Myocyte (in vitro differentiated cells): ENCODE measurements around the gene FLCN. TPM values are rescaled to one million over a fixed set of nuclear protein-coding genes. Genes with fewer than 3 reads are reported as not detected.
"Not testable (repeated sequence)": the region's sequence is repeated elsewhere in the genome, so short reads cannot be mapped to it uniquely, and the experiment has no call there.

ENCODE experiments used
- DNase-seq: peaks from one replicate; pipeline ENCODE4 v3.0.0-alpha.2; 2012; ENCODE audit warnings: low read depth
- polyA plus RNA-seq: library from polyadenylated mRNA; unstranded; fragments of >200 nt; gene quantifications from one replicate; pipeline ENCODE4 v1.2.1, GENCODE V29; 2012; ENCODE audit warnings: missing spikeins
- total RNA-seq: library from RNA; depleted of rRNA; stranded (reverse); fragments of >200 nt; gene quantifications from 2 replicates; pipeline ENCODE4 v1.2.3, GENCODE V29; 2014

Gene FLCN, protein sequence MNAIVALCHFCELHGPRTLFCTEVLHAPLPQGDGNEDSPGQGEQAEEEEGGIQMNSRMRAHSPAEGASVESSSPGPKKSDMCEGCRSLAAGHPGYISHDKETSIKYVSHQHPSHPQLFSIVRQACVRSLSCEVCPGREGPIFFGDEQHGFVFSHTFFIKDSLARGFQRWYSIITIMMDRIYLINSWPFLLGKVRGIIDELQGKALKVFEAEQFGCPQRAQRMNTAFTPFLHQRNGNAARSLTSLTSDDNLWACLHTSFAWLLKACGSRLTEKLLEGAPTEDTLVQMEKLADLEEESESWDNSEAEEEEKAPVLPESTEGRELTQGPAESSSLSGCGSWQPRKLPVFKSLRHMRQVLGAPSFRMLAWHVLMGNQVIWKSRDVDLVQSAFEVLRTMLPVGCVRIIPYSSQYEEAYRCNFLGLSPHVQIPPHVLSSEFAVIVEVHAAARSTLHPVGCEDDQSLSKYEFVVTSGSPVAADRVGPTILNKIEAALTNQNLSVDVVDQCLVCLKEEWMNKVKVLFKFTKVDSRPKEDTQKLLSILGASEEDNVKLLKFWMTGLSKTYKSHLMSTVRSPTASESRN
- total RNA-seq: 66.4 TPM in 2 replicates
- polyA plus RNA-seq: 62.8 TPM

DNA sequence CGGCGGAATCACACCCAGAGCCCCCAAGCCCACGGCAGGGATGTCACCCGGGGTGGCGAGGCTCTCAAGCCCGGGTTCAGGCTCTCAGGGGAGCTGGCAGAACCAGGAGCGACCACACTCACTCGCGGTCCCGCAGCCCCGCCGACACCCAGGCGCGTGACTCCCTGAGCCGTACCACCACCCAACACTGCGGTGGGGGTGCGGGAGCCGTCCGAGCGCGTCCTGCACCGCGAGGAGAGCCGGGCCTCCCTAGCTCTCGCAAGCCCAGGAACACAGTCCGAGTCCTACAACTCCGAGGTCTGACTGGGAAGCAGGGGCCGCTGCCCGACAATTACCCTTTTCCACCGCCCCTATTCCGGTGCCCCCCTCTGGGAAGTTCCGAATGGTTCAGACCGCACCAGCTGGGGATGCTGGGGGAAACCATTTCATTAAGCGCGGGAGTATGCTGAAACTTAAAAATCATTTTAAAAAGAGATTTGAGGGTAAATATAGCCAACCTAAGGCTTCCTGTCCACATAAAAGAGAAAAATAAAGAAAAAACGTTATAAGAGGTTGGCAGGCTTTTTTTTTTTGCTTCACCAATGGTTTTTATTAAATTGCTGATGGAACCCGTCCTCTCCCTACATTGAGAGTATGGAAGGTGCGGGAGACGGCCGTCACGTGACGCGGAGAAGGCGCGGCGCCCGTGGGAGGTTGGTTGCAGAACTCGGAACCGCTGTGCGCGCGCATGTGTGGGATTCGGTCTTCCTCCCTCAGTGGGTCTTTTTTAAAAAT, at the start of gene FLCN:
TSS of gene FLCN (minus strand) at position 143 of the 774 bp plus-strand sequence. CDS start 9,031 bp downstream, outside the sequence.
- peak; percentile 92 for DNase-seq

DNA sequence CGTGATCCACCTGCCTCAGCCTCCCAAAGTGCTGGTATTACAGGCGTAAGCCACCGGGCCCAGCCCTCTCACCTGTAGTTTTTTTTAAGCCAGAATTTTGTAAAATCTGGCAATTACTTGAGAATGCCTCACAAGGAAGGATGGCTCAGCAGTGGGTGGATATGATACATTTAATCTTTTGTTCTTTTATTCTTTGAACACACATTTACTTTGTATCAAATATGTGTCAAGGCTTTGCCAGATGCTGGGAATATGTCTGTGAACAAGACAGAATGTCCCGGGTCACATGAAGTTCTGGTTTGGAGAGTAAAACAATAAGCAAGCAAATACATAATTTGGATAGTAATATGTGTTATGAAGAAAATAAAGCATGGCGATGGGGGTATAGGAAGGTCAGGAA, 49.0 kb upstream of the FLCN start:
- no peak for DNase-seq

DNA sequence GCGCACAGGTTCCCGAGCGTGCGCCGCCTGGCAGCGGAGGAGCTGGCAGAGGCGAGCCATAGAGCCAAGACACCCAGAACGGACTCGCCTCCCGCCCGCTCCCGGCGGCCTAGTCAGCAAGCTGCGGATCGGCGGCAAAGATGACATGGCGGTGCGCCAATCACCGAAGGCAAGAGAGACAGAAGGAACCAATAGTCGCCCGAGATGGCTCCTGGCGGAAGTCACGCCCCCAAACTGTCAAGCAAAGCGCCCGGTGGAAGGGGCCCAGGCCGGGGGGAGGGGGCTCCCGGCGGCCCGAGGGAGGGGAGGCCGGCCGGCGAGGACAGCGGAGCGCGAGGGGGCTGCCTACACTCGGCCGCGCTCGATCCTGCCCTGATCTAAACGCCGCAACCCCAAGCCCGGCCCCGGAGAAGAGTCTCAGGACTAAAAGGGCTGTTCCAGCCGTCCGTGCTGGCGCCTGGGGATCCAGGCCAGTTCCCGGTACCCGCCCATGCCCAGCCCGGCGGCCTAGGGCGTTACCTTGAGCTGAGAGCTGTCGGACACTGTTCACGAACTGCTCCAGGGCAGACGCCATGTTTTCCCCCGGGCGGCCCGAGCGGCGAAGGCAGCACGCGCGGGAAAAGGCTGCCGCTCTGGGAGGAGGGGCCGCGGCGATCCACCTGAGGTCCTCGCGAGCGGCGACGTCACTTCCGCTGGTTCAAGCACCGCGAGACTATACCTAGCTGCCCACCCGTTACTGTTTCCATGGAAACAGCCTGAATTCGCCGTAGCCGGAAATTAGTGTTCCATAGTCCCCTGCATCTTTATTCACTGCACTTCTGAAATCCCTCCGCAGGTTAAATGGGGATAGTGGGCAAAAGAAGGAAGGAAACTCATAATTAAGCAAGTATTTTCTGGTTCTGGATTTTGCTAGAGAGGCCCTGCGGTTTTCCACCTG, 43.9 kb upstream of the FLCN start, which contains the start of gene COPS3:
TSS of gene COPS3 (minus strand) at position 634 of the 937 bp plus-strand sequence. CDS start at position 574, 60 bp downstream.
- DNase-seq: peak; percentile 98

DNA sequence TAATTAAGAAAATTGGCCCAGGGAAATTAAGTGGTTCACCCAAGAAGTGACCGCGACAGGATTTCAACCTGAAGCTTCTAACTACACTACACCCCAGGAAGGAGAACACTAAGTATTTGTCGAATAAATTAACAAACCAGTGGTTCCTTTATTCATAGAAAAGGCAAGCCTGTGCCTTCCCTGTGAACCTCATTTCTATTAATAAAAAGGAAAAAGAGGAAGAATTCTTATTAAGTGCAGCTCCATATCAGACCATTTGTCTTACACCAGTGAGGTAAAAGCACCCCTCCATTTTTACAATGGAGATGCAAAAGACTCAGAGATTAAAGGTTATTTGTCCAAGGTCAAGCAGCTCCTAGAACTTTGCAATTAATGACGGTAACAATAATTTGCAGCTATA, 42.3 kb upstream of the FLCN start:
- no peak for DNase-seq

DNA sequence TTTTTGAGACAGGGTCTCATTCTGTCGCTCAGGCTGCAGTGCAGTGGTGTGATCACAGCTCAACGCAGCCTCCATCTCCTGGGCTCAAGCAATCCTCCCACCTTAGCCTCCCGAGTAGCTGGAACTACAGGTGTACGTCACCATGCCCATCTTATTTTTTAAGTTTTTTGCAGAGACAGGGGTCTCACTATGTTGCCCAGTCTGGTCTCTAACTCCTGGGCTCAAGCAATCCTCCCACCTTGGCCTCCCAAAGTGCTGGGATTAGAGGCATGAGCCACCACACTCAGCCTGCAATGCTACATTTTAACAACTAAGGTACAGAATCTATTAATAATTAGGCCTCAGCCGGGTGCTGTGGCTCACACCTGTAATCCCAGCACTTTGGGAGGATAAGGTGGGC, 40.5 kb upstream of the FLCN start:
- not testable (repeated sequence) for DNase-seq

DNA sequence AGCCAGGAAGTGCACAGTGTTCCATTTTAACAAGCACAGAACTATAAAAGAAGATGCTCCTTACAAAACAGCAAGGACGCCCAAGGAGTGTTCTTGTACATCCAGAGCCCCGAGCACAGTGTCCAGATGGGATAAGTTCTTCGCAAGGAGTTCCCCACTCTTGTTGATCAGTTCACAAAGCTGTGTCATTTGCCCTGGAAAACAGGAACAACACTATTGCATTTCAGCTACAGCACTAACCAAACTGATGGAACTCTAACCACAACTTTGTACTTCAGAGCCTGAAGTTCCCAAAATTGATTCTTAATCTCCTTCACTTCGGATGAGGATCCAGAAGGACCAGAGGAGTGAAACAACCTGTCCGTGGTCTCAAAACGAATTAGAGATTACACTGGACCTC, 39.0 kb upstream of the FLCN start:
- DNase-seq: no peak

DNA sequence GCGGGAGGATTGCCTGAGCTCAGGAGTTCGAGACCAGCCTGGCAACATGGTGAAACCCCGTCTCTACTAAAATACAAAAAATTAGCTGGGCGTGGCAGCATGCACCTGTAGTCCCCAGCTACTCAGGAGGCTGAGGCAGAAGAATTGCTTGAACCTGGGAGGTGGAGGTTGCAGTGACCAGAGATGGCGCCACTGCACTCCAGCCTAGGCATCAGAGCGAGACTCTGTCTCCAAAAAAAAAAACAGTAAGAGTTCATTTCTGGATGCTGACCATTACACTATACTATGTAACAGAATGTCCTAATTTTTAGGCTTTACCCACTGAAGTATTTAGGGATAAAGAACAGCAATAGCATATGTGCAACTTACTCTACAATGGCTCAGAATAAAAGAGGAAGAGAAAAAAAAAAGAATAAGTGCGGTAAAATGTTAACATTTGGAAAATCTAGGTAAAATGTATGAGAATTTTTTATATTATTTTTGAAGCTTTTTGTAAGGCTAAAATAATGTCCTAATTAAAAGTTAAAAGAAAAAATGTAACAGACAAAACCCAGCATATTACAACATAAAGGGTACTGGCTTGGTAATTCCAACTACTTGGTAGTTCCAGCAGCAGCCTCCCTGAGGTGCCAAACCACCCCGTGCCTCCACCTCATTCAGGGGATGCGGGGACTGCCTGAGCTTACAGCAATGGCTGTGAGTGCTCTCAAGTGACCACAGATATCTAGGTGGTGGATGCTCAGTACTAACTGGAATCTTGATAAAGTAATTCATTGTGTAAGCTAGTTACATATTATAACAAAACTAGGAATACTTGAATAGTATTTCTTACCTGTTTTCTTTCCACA, 33.2 kb upstream of the FLCN start:
- no peak for DNase-seq

DNA sequence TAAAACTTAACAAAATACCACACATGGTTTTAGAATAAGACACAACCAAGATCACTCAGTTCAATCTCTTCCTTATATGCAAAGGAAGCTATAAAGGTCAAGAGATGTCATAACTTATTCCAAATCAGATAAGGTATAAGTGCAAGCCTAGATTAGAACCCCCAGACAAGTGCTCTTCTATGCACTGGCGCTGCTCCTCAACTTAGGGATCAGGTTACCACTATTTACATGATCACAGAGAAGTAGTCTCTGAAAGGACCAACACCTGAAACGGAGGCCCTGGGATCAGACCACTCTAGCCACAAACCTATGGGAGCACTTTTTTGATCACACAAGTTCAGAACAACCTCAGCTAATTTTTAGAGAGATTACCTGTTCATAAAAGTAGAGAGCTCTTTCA, 27.5 kb upstream of the FLCN start:
- no peak for DNase-seq

DNA sequence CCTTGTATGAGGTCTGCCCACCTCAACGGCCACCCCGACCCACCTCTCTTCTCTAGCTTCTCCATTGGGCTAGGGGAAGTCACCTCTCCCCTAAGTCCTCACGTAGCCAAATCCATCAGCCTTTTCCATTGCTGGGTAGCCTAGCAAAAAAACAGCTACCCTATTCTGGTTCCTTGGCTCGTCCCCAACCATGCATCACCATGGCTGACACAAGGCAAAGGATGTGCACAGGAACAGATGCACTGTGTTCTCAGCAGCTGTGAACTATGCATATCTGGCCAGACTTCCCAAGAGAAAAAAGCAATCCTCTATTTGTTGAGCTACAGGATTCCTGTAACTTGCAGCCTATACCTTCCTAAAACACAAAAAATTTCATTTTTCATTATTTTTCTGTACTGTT, 22.0 kb upstream of the FLCN start:
- peak; percentile 61 for DNase-seq

DNA sequence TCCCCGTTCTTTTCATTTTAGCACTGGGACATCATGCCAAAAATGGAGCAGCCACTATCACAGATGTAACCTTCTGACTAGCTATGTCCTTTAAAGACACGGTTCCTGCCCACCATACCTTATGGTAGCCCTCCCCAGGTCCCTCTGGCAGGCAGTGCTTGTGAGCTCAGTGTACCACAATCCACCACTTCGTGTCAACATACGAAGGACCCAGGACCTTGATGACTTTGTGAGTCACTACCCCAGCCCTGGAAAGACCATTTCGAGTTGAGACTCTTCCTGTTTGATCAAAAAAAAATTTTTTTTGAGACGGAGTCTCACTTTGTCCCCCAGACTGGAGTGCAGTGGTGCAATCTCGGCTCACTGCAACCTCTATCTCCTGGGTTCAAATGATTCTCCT, 21.0 kb upstream of the FLCN start:
- no peak for DNase-seq

DNA sequence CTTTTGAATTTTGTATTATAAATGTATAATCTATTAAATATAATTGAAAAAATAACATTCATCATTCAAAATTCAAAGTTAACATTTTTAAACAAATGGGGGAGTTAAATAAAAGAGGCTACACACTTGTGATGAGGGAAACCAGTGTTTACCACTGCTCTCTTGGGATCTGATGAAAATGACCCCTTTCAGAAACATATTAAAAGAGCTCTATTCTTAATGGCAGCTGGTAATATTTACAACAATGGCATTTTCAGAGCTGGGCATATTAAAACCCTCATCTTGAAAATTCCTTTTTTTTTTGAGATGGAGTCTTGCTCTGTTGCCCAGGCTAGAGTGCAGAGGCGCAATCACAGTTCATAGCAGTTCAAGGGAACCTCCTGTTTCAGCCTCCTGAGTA, 19.3 kb upstream of the FLCN start:
- DNase-seq: no peak

DNA sequence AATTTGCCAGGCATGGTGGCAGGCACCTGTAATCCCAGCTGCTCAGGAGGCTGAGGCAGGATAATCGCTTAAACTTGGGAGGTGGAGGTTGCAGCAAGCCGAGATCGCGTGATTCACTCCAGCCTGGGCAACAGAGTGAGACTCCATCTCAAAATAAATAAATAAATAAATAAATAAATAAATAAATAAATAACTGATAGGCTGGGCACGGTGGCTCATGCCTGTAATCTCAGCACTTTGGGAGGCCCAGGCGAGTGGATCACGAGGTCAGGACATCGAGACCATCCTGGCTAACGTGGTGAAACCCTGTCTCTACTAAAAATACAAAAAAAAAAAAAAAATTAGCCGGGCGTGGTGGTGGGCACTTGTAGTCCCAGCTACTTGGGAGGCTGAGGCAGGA, 18.7 kb upstream of the FLCN start:
- DNase-seq: not testable (repeated sequence)

DNA sequence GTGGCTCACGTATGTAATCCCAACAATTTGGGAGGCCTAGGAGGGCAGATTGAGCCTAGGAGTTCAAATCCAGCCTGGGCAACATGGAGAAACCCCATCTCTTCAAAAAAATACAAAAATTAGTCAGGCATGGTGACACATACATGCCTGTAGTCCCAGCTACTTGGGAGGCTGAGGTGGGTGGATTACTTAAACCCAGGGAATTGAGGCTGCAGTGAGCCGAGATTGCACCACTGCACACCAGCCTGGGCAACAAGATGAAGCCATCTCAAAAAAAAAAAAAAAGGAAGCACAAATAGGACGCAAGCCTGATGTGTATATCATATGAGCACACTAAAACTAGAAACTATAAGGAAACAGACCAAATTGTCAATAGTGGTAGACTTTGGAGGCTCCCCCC, 17.1 kb upstream of the FLCN start:
- DNase-seq: no peak

DNA sequence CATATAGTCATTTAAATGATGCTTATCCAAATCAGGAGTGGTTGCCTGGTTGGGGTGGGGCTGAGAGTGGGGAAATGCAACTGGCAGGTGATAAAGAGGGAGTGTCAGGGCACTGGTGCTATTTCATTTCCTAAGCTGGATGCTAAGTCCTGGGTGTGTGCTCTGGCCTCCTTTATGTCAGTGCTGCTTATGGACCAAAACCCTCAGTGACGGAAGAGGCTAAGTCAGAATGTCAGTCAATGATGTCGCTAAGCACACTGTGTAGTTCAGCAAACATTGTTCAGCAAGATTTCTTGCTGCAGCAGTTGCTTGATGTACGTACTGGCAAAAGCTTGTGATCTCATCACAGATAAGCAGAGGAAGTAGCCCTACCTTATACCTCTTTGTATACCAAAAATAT, 16.4 kb upstream of the FLCN start:
- no peak for DNase-seq

DNA sequence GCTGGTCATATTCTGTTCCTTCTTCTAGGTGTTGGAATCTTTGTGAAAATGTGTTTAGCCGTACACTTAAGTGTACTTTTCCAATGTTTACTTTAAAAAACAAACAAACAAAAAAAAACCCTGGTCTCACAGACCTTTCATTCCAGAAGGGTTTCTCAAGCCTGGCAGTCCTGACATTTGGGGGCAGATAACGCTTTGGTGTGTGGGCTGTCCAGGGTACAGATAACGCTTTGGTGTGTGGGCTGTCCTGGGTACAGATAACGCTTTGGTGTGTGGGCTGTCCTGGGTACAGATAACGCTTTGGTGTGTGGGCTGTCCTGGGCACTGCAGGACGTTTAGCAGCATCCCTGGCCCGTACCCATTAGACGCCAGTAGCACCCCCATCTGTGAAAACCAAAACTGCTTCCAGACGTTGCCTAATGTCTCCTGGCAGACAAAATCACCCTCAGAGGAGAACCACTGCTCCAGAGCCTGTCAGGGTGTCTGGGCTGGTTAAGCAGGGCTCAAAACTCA, 15.2 kb upstream of the FLCN start:
- no peak for DNase-seq

DNA sequence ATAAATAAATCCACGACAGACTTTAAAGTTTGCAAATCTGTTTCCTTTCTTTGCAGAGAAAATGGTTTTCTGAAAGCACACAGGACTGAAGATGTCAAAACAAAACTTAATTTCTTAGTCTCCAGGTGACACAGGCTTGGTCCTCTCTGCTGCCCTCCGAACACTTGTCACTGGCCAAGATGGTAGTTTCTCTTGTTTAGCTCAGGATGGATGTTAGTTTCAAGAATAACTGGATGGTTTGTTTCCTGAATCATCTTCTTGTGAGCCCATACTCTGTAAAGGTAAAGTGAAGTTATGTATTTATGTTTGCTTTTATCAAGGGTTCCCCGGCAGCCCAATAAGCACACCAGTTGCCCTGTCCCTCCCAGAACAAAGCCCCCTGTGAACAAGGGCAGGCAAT, 9.9 kb upstream of the FLCN start:
- no peak for DNase-seq

DNA sequence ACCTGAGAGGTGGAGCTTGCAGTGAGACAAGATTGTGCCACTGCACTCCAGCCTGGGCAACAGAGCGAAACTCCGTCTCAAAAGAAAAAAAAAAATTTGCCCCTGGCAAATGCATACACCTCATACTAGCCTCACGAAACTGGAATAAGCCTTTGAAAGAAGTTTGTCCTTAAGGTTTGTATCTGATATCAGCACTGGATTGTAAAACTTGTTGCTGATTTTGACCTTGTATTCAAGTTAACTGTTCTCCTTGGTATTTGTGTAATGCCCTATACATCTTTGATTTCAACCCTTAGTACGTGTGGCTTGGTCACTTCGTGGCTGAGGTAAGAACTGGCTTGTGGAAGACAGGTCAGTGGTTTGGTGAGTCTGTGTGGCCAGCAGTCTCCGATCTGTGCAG, 6.2 kb upstream of the FLCN start:
- DNase-seq: no peak

DNA sequence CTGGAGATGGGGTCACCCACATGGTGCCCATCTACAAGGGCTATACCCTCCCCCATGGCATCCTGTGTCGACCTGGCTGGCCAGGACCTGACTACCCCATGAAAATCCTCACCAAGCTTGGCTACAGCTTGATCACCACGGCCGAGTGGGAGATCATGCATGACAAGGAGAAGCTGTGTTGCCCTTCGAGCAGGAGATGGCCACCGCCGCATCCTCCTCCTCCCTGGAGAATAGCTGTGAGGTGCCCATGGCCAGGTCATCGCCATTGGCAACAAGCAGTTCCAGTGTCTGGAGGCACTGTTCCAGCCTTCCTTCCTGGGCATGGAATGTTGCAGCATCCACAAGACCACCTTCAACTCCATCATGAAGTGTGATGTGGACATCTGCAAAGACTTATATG, 5.3 kb upstream of the FLCN start:
- no peak for DNase-seq

DNA sequence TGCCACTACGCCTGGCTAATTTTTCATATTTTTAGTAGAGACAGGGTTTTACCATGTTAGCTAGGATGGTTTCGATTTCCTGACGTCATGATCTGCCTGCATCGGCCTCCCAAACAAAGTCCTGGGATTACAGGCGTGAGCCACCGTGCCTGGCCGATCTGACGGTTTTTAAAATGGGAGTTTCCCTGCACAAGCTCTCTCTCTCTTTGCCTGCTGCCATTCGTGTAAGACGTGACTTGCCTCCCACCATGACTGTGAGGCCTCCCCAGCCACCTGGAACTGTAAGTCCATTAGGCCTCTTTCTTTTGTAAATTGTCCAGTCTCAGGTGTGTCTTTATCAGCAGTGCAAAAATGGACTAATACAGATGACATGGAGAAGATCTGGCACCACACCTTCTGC, 4.7 kb upstream of the FLCN start:
- DNase-seq: no peak

DNA sequence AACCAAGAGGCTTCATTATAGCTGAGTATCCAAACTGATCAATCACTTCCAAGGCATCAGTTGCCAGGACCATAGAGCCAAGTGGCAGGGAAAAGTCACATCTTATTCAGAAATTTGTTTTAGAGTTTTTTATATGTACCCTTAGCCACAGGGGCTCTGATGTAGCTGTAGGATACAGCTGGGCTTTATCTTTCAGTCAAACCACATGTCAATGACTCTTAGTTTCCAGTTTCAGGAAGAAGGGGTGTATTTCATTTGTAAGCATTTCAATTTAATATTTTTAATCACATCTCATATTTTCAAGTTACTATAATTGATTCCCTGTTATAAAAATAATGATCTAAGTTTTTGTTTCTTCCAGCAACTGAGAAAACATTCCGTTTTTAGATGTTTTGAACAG, 2.9 kb upstream of the FLCN start:
- no peak for DNase-seq
